Hepatocyte (in vitro differentiated cells): ENCODE results near the gene RAB3C.

Experiments
- EZH2 ChIP-seq: fragments of 200-600 bp; sonication (generic); IDR thresholded peaks from 2 replicates; pipeline ENCODE4 v1.6.1; 2016; ENCODE audit warnings: antibody characterized with exemption, mild to moderate bottlenecking, borderline replicate concordance
- TF ChIP-seq, protein P1 (sequence below): fragments of 200-600 bp; sonication (generic); IDR thresholded peaks from 2 replicates; pipeline ENCODE4 v1.5.1; 2016; ENCODE audit warnings: antibody characterized with exemption, mild to moderate bottlenecking; ENCODE audit not compliant: poor library complexity

DNA sequence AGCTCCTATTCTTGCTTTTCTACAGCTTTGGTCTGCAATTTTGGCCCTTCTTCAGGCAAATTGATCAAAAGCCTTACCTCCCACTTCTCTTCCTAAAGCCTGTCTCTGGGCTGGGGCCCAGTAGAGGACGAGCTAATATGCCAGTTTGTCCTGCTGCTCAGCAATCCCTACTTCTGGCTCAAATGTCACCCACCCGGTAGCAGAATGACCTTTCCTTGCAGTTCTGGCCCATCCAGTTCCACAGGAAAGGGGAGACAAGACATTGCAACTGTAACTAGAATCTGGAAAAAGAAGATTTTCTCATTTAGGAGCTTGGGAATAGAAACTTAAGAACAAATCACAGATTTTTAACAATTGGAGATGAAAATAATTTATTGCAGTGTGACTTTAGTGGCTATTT lies 261.5 kb downstream of the RAB3C start:
- no peak for TF ChIP-seq EZH2
- TF ChIP-seq, protein P1, sequence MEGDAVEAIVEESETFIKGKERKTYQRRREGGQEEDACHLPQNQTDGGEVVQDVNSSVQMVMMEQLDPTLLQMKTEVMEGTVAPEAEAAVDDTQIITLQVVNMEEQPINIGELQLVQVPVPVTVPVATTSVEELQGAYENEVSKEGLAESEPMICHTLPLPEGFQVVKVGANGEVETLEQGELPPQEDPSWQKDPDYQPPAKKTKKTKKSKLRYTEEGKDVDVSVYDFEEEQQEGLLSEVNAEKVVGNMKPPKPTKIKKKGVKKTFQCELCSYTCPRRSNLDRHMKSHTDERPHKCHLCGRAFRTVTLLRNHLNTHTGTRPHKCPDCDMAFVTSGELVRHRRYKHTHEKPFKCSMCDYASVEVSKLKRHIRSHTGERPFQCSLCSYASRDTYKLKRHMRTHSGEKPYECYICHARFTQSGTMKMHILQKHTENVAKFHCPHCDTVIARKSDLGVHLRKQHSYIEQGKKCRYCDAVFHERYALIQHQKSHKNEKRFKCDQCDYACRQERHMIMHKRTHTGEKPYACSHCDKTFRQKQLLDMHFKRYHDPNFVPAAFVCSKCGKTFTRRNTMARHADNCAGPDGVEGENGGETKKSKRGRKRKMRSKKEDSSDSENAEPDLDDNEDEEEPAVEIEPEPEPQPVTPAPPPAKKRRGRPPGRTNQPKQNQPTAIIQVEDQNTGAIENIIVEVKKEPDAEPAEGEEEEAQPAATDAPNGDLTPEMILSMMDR, result no peak
